ENCODE results near the gene ANO10.
"Not testable (repeated sequence)": the region's sequence is repeated elsewhere in the genome, so short reads cannot be mapped to it uniquely, and the experiment has no call there.

ANO10 gene

DNA sequence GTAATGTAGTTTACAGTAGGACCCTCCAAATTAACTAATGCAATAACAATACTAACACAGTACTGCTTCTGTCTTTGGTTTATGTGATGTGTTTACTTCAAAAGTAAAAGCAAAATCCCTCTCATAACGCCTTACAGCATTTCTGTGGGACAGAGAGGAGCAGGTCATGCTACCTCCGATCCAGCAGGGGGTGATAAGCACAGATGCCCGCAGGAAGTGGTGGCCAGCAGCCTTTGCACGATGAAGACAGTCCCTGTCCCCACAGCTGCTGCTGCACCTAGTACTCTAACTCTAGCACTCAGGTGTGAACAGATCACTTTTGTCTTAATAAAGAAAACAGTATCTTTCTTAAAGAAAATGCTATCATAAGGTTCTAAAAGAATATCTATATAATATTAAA lies 38.3 kb downstream of the ANO10 start:
- intact Hi-C loops (cut with DNase I; ENCODE audit: low total_unique reads): no loop called here
- TF ChIP-seq, protein P1, sequence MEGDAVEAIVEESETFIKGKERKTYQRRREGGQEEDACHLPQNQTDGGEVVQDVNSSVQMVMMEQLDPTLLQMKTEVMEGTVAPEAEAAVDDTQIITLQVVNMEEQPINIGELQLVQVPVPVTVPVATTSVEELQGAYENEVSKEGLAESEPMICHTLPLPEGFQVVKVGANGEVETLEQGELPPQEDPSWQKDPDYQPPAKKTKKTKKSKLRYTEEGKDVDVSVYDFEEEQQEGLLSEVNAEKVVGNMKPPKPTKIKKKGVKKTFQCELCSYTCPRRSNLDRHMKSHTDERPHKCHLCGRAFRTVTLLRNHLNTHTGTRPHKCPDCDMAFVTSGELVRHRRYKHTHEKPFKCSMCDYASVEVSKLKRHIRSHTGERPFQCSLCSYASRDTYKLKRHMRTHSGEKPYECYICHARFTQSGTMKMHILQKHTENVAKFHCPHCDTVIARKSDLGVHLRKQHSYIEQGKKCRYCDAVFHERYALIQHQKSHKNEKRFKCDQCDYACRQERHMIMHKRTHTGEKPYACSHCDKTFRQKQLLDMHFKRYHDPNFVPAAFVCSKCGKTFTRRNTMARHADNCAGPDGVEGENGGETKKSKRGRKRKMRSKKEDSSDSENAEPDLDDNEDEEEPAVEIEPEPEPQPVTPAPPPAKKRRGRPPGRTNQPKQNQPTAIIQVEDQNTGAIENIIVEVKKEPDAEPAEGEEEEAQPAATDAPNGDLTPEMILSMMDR (IDR thresholded peaks at IDR 0.05): no peak
- Histone ChIP-seq H3K9me3 (no peaks in the 10 kb centered on the region), H3K27me3 (no peaks in the 10 kb centered on the region), H3K36me3 (no peaks in the 10 kb centered on the region), H3K4me1 (peaks cover 0 to 27% (median 9%) of the 10 kb centered on the region in 4 donors), H3K27ac (peak overlapping the region; percentile 23 to 33), H3K4me3 (no peak overlapping the region)
- no peak for DNase-seq

DNA sequence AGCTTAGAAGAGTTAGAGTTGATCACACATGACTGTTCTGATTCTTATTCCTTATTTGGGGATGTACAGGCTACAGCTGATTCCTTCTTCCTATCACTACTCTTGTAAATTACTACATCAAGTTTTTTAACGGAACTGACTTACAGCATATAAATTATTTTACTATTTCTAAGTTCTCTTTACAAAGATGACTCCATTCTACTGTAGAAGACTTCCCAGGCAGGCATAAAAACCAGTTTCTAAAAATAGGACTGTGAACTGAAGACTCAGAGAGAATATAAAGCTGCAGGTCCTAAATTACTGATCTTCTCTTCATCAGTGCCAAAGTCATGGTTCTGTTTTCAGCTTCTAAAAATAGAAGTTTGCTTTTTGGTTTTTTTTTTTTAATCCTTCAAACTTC lies 38.9 kb downstream of the ANO10 start:
- H3K4me3 ChIP-seq: no peak overlapping the region
- TF ChIP-seq, protein P1 (IDR thresholded peaks at IDR 0.05): no peak
- H3K27me3 ChIP-seq: no peaks in the 10 kb centered on the region
- no peaks in the 10 kb centered on the region for H3K36me3 ChIP-seq
- DNase-seq: no peak
- intact Hi-C loops (cut with DNase I; ENCODE audit: low total_unique reads): no loop called here
- H3K9me3 ChIP-seq: no peaks in the 10 kb centered on the region
- peak overlapping the region; percentile 23 to 33 for H3K27ac ChIP-seq
- peaks cover 0 to 27% (median 9%) of the 10 kb centered on the region in 4 donors for H3K4me1 ChIP-seq

DNA sequence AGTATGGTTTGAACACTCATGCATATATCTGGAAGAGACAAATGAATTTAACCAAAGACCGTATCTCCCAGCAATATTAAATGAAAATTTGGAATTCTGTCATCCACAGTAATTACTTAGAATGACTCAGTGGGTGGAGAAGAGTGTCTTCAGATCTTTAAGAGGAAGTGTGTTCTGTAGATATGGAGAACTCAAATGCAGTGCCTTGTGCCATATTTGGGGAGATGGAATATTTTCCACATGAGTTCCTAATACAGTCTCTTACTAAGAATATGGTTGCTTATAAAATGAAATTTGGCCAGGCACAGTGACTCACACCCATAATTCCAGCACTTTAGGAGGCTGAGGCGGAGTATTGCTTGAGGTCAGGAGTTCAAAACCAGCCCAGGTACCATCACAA lies 40.5 kb downstream of the ANO10 start:
- intact Hi-C loops (cut with DNase I; ENCODE audit: low total_unique reads): no loop called here

DNA sequence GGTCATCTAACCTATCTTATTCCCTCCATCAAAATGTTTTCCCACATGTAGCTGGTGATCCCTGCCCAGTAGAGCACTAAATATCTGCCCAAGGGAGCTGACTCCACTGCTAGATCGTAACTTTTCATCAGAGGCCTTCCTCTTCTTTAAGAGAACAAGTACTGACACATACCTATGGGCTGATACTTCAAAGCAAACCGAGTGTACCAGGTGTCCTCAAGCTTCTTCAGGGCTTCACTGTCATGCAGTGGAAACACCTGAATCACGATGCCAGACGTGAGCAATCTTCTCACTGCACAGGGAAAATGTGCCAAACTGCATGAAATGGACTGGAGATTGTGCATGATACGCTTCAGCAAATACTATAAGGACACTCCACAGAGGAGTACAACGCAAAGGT lies 41.6 kb downstream of the ANO10 start:
- Histone ChIP-seq H3K27me3 (no peaks in the 10 kb centered on the region), H3K4me1 (peaks cover 0 to 27% (median 9%) of the 10 kb centered on the region in 4 donors), H3K9me3 (no peaks in the 10 kb centered on the region), H3K4me3 (no peak overlapping the region), H3K36me3 (peaks cover 6 to 15% (median 13%) of the 10 kb centered on the region in 3 donors), H3K27ac (no peak overlapping the region)
- TF ChIP-seq, protein P1 (IDR thresholded peaks at IDR 0.05): no peak
- no peak for DNase-seq
- intact Hi-C loops (cut with DNase I; ENCODE audit: low total_unique reads): no loop called here

More for the DNA sequence above, 40.5 kb downstream of the ANO10 start:
- no peak for DNase-seq
- peaks cover 0 to 27% (median 9%) of the 10 kb centered on the region in 4 donors for H3K4me1 ChIP-seq
- no peak overlapping the region for H3K27ac ChIP-seq
- H3K27me3 ChIP-seq: no peaks in the 10 kb centered on the region
- H3K9me3 ChIP-seq: no peaks in the 10 kb centered on the region
- peaks cover 2 to 11% (median 10%) of the 10 kb centered on the region in 3 donors for H3K36me3 ChIP-seq
- TF ChIP-seq, protein P1 (IDR thresholded peaks at IDR 0.05): no peak
- no peak overlapping the region for H3K4me3 ChIP-seq

DNA sequence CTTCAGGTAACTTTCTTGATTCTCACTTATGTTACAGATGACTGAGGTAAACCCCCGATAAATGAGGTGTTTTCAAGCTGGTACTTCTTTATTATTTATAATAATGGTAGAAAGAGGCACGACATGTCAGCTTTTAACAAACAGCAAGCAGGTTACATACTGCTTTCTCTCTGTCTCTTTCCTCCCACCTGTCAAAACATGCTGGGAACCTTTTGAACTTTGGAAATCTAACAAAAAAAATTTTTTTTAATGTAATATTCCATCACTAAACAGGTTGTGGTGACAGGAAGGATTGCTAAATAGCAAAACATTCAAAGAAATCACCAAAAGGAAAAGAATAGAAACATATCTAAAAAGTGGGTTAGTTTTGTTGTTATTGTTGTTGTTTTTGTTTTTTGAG lies 48.2 kb downstream of the ANO10 start:
- Histone ChIP-seq H3K4me1 (no peaks in the 10 kb centered on the region), H3K4me3 (no peak overlapping the region), H3K27ac (no peak overlapping the region), H3K9me3 (no peaks in the 10 kb centered on the region), H3K27me3 (no peaks in the 10 kb centered on the region), H3K36me3 (peaks cover 10 to 15% (median 13%) of the 10 kb centered on the region in 3 donors)
- no peak for DNase-seq
- intact Hi-C loops (cut with DNase I; ENCODE audit: low total_unique reads): no loop called here
- TF ChIP-seq, protein P1 (IDR thresholded peaks at IDR 0.05): no peak

DNA sequence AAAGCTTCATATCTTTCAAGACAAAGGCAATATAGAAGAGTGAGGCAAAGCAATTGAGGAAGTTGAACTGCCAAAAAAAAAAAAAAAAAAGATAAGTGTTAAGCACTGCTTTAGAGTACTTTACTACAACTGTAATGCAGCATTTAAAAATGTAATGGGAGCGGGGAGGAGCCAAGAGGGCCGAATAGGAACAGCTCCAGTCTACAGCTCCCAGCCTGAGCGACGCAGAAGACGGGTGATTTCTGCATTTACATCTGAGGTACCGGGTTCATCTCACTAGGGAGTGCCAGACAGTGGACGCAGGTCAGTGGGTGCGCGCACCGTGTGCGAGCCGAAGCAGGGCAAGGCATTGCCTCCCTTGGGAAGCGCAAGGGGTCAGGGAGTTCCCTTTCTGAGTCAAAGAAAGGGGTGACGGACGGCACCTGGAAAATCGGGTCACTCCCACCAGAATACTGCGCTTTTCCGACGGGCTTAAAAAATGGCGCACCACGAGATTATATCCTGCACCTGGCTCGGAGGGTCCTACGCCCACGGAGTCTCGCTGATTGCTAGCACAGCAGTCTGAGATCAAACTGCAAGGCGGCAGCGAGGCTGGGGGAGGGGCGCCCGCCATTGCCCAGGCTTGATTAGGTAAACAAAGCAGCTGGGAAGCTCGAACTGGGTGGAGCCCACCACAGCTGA lies 56.0 kb downstream of the ANO10 start:
- intact Hi-C loops (cut with DNase I; ENCODE audit: low total_unique reads); H3K4me3 ChIP-seq; DNase-seq; H3K9me3 ChIP-seq; H3K27me3 ChIP-seq; H3K27ac ChIP-seq; H3K4me1 ChIP-seq: not testable (repeated sequence)
- H3K36me3 ChIP-seq: peaks cover 4 to 12% (median 7%) of the 10 kb centered on the region in 3 donors
